GM23338 (cell line): ENCODE measurements around the gene SLC35G1.

ENCODE experiments used
- CREB1 ChIP-seq: fragments of 250-450 bp; sonication (Bioruptor Pico); IDR thresholded peaks from 2 replicates; pipeline ENCODE4 v1.5.0; 2020; ENCODE audit warnings: low read depth, mild to moderate bottlenecking, moderate library complexity
- CTCF ChIP-seq, 2 experiments: fragments of 200-600 bp in 1 of 2; sonication (generic) in 1 of 2; conservative IDR thresholded peaks; 2 replicates each; pipeline versions ENCODE4 v1.5.1 to v1.6.1; 2016 to 2017; ENCODE audit warnings: antibody characterized with exemption in 2 of 2, low read depth in 2 of 2, mild to moderate bottlenecking in 2 of 2, moderate library complexity in 1 of 2
- POLR2AphosphoS5 ChIP-seq: IDR thresholded peaks from 2 replicates; pipeline ENCODE4 v1.6.1; 2016; ENCODE audit warnings: antibody characterized with exemption, low read depth
- STAT1 ChIP-seq: IDR thresholded peaks from one replicate; pipeline ENCODE4 v1.6.1; 2016; ENCODE audit warnings: antibody characterized with exemption; ENCODE audit not compliant: unreplicated experiment
- TF ChIP-seq, protein P1 (sequence below): IDR thresholded peaks from one replicate; pipeline ENCODE4 v1.6.1; 2018; ENCODE audit warnings: antibody characterized with exemption; ENCODE audit not compliant: unreplicated experiment

GRCh38 chr10:93854975-93855374 is 38.8 kb upstream of the SLC35G1 start:
- TF ChIP-seq CTCF (conservative IDR thresholded peaks at IDR 0.05; ENCODE audit: low read depth in 2 of 2), result no peak
- no peak for TF ChIP-seq STAT1
- TF ChIP-seq, protein P1, sequence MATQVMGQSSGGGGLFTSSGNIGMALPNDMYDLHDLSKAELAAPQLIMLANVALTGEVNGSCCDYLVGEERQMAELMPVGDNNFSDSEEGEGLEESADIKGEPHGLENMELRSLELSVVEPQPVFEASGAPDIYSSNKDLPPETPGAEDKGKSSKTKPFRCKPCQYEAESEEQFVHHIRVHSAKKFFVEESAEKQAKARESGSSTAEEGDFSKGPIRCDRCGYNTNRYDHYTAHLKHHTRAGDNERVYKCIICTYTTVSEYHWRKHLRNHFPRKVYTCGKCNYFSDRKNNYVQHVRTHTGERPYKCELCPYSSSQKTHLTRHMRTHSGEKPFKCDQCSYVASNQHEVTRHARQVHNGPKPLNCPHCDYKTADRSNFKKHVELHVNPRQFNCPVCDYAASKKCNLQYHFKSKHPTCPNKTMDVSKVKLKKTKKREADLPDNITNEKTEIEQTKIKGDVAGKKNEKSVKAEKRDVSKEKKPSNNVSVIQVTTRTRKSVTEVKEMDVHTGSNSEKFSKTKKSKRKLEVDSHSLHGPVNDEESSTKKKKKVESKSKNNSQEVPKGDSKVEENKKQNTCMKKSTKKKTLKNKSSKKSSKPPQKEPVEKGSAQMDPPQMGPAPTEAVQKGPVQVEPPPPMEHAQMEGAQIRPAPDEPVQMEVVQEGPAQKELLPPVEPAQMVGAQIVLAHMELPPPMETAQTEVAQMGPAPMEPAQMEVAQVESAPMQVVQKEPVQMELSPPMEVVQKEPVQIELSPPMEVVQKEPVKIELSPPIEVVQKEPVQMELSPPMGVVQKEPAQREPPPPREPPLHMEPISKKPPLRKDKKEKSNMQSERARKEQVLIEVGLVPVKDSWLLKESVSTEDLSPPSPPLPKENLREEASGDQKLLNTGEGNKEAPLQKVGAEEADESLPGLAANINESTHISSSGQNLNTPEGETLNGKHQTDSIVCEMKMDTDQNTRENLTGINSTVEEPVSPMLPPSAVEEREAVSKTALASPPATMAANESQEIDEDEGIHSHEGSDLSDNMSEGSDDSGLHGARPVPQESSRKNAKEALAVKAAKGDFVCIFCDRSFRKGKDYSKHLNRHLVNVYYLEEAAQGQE, result no peak
- TF ChIP-seq CREB1, result no peak
- no peak for TF ChIP-seq POLR2AphosphoS5
